ENCODE results near the gene ZNF618. TPM values are rescaled to one million over a fixed set of nuclear protein-coding genes. Genes with fewer than 3 reads are reported as not detected.

Gene ZNF618
- total RNA-seq, 1 donor from 2014 or later = 0.25 TPM

GRCh38 chr9:113919382-113919781 is 43.3 kb downstream of the ZNF618 start:
- Mint-ChIP-seq H3K27ac (no peak overlapping the region), H3K36me3 (ENCODE audit: low read depth) (no peaks in the 10 kb centered on the region), H3K9me3 (no peaks in the 10 kb centered on the region), H3K27me3 (ENCODE audit: low read depth) (no peaks in the 10 kb centered on the region), H3K4me1 (ENCODE audit: low read depth) (peaks cover 2% of the 10 kb centered on the region), H3K4me3 (ENCODE audit: low read depth) (no peak overlapping the region)
- intact Hi-C loops (cut with micrococcal nuclease) = no loop called here
- DNase-seq (ENCODE audit: low spot score) = no peak

GRCh38 chr9:113919871-113920270 is 43.8 kb downstream of the ZNF618 start:
- Mint-ChIP-seq H3K27me3 (ENCODE audit: low read depth) (peaks cover 3% of the 10 kb centered on the region), H3K9me3 (no peaks in the 10 kb centered on the region), H3K4me3 (ENCODE audit: low read depth) (no peak overlapping the region), H3K36me3 (ENCODE audit: low read depth) (no peaks in the 10 kb centered on the region), H3K27ac (no peak overlapping the region), H3K4me1 (ENCODE audit: low read depth) (peaks cover 2% of the 10 kb centered on the region)
- intact Hi-C loops (cut with micrococcal nuclease) = no loop called here
- no peak for DNase-seq (ENCODE audit: low spot score)

- Mint-ChIP-seq H3K9me3 (no peaks in the 10 kb centered on the region), H3K4me3 (ENCODE audit: low read depth) (no peak overlapping the region), H3K27me3 (ENCODE audit: low read depth) (peaks cover 3% of the 10 kb centered on the region), H3K4me1 (ENCODE audit: low read depth) (peaks cover 2% of the 10 kb centered on the region), H3K27ac (no peak overlapping the region), H3K36me3 (ENCODE audit: low read depth) (no peaks in the 10 kb centered on the region)
- intact Hi-C loops (cut with micrococcal nuclease) = no loop called here
- no peak for DNase-seq (ENCODE audit: low spot score)
Observed at GRCh38 chr9:113920872-113921271, 44.8 kb downstream of the ZNF618 start.

- peaks cover 2% of the 10 kb centered on the region for H3K4me1 Mint-ChIP-seq (ENCODE audit: low read depth)
- no peaks in the 10 kb centered on the region for H3K36me3 Mint-ChIP-seq (ENCODE audit: low read depth)
- DNase-seq (ENCODE audit: low spot score) = no peak
- H3K27ac Mint-ChIP-seq = no peak overlapping the region
- H3K9me3 Mint-ChIP-seq = no peaks in the 10 kb centered on the region
- H3K4me3 Mint-ChIP-seq (ENCODE audit: low read depth) = no peak overlapping the region
- H3K27me3 Mint-ChIP-seq (ENCODE audit: low read depth) = peaks cover 3% of the 10 kb centered on the region
- intact Hi-C loops (cut with micrococcal nuclease) = no loop called here
Observed at GRCh38 chr9:113921396-113921925, 45.4 kb downstream of the ZNF618 start.

DNA sequence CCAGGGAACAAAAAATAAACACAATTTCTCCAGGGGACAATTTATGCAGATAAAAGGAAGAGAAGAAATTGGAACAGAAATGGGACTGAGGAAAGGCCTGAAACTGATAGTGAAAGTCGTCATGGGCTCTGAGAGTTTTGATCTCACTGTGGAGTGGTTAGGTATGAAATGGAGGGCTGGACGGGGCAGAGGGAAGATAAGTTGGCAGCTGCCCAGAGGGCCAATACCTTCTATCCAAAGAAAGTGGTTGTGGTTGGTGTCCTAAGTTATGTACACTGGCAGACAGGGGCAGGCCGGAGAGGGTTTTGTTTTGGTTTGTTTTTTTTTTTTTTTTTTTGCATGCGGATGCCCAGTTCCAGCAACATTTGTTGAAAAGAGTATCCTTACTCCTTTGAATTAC is 46.1 kb downstream of the ZNF618 start:
- Mint-ChIP-seq H3K27me3 (ENCODE audit: low read depth) (peaks cover 3% of the 10 kb centered on the region), H3K4me1 (ENCODE audit: low read depth) (peaks cover 2% of the 10 kb centered on the region), H3K36me3 (ENCODE audit: low read depth) (no peaks in the 10 kb centered on the region), H3K27ac (no peak overlapping the region), H3K4me3 (ENCODE audit: low read depth) (no peak overlapping the region), H3K9me3 (no peaks in the 10 kb centered on the region)
- no peak for DNase-seq (ENCODE audit: low spot score)
- intact Hi-C loops (cut with micrococcal nuclease) = no loop called here

DNA sequence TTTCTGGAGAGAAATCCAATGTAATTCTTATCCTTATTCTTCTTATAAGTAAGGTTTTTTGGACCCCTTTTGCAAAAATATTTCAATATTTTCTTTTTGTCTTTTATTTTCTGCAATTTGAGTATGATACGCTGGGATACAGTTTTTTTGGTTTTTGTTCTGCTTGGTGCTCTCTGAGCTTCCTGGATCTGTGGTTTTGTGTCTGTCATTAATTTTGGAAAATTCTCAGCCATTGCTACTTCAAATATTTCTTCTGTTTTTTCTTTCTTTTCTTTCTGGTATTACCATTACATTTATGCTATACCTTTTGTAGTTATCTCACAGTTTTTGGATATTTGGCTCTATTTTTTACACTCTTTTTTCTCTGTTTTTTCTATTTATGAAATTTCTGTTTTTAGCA is 50.1 kb downstream of the ZNF618 start:
- Mint-ChIP-seq H3K4me3 (ENCODE audit: low read depth) (no peak overlapping the region), H3K27me3 (ENCODE audit: low read depth) (peaks cover 3% of the 10 kb centered on the region), H3K36me3 (ENCODE audit: low read depth) (no peaks in the 10 kb centered on the region), H3K9me3 (no peaks in the 10 kb centered on the region), H3K4me1 (ENCODE audit: low read depth) (peaks cover 2% of the 10 kb centered on the region), H3K27ac (no peak overlapping the region)
- intact Hi-C loops (cut with micrococcal nuclease) = no loop called here
- DNase-seq (ENCODE audit: low spot score) = no peak

DNA sequence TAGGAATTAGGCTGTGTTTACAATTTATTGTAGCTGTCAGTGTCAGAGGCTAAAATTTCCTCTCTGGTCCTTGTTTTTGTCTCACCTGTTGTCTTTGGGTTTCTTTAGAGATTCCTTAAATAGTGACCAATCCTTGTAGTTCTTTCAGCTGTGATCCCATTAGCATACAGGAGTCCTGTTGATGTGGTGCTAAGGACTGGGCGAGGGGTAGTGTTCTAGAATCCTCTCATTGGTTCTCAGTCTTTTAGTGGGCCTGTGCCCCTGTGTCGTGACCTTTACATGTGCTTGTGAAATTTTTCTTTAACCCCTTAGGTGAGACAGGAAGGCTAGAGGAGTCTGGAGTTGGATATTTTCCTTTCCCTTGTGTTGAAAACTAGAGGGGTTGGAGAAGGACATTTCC is 51.2 kb downstream of the ZNF618 start:
- Mint-ChIP-seq H3K9me3 (no peaks in the 10 kb centered on the region), H3K27ac (no peak overlapping the region), H3K36me3 (ENCODE audit: low read depth) (no peaks in the 10 kb centered on the region)

GRCh38 chr9:113928269-113928668 is 52.2 kb downstream of the ZNF618 start:
- Mint-ChIP-seq H3K27me3 (ENCODE audit: low read depth) (peaks cover 3% of the 10 kb centered on the region), H3K9me3 (no peaks in the 10 kb centered on the region), H3K4me3 (ENCODE audit: low read depth) (no peak overlapping the region), H3K4me1 (ENCODE audit: low read depth) (no peaks in the 10 kb centered on the region), H3K27ac (no peak overlapping the region), H3K36me3 (ENCODE audit: low read depth) (no peaks in the 10 kb centered on the region)
- intact Hi-C loops (cut with micrococcal nuclease) = no loop called here
- no peak for DNase-seq (ENCODE audit: low spot score)

More for the DNA sequence above, 51.2 kb downstream of the ZNF618 start:
- Mint-ChIP-seq H3K4me1 (ENCODE audit: low read depth) (no peaks in the 10 kb centered on the region), H3K4me3 (ENCODE audit: low read depth) (no peak overlapping the region), H3K27me3 (ENCODE audit: low read depth) (peaks cover 3% of the 10 kb centered on the region)
- no peak for DNase-seq (ENCODE audit: low spot score)
- intact Hi-C loops (cut with micrococcal nuclease) = no loop called here

- intact Hi-C loops (cut with micrococcal nuclease) = no loop called here
- H3K9me3 Mint-ChIP-seq = no peaks in the 10 kb centered on the region
- no peak overlapping the region for H3K4me3 Mint-ChIP-seq (ENCODE audit: low read depth)
- H3K36me3 Mint-ChIP-seq (ENCODE audit: low read depth) = no peaks in the 10 kb centered on the region
- H3K27me3 Mint-ChIP-seq (ENCODE audit: low read depth) = peaks cover under 1% of the 10 kb centered on the region
- DNase-seq (ENCODE audit: low spot score) = no peak
- no peaks in the 10 kb centered on the region for H3K4me1 Mint-ChIP-seq (ENCODE audit: low read depth)
- H3K27ac Mint-ChIP-seq = no peak overlapping the region
Observed at GRCh38 chr9:113929634-113930389, 53.7 kb downstream of the ZNF618 start.

DNA sequence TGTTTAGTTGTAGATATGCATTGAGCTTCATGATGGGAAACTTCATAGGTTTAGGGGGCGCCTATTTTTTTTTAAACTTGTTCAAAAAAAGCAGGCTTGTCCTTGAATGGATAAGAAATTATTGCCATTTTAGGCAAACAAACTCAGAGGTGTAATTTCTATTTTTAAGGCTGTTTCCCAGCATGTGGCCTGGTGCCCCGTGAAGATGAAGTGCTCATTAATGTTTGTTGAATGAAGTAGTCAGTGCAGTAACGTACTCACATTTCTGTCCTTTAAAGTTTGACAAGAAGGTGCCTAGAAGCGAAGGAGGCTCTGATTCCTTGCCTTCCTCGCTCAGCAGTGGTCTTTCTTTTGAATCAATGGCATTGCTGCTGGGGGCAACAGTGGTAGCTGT is 54.3 kb downstream of the ZNF618 start:
- Mint-ChIP-seq H3K27ac (no peak overlapping the region), H3K4me1 (ENCODE audit: low read depth) (no peaks in the 10 kb centered on the region), H3K4me3 (ENCODE audit: low read depth) (no peak overlapping the region), H3K9me3 (no peaks in the 10 kb centered on the region), H3K36me3 (ENCODE audit: low read depth) (no peaks in the 10 kb centered on the region), H3K27me3 (ENCODE audit: low read depth) (no peaks in the 10 kb centered on the region)
- intact Hi-C loops (cut with micrococcal nuclease) = no loop called here
- no peak for DNase-seq (ENCODE audit: low spot score)

DNA sequence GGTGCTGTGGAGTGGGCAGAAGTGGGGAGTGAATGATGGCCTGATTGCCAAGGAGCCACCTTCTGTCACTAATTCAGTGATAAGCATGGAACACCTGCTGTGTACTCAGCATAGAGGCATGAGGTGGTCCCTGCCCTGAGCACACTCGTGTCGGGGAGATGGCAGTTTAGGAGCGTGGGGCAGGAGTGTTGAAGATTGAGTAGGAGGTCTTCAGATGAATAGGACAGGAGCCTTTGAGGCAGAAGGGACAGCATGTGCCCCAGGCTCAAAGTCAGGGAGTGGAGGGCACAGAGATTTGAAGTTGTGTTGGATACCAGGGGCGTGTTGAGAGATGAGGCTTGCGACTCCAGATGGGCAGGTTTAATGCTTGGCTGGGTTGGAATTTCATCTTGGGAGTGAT is 55.0 kb downstream of the ZNF618 start:
- DNase-seq (ENCODE audit: low spot score) = peak; percentile 4
- Mint-ChIP-seq H3K9me3 (no peaks in the 10 kb centered on the region), H3K36me3 (ENCODE audit: low read depth) (no peaks in the 10 kb centered on the region), H3K4me1 (ENCODE audit: low read depth) (no peaks in the 10 kb centered on the region), H3K4me3 (ENCODE audit: low read depth) (no peak overlapping the region), H3K27ac (no peak overlapping the region), H3K27me3 (ENCODE audit: low read depth) (no peaks in the 10 kb centered on the region)
- intact Hi-C loops (cut with micrococcal nuclease) = no loop called here

GRCh38 chr9:113931777-113932176 is 55.7 kb downstream of the ZNF618 start:
- H3K27me3 Mint-ChIP-seq (ENCODE audit: low read depth) = no peaks in the 10 kb centered on the region
- no peaks in the 10 kb centered on the region for H3K36me3 Mint-ChIP-seq (ENCODE audit: low read depth)
- DNase-seq (ENCODE audit: low spot score) = no peak
- H3K4me3 Mint-ChIP-seq (ENCODE audit: low read depth) = no peak overlapping the region
- no peaks in the 10 kb centered on the region for H3K4me1 Mint-ChIP-seq (ENCODE audit: low read depth)
- no peaks in the 10 kb centered on the region for H3K9me3 Mint-ChIP-seq
- intact Hi-C loops (cut with micrococcal nuclease) = no loop called here
- H3K27ac Mint-ChIP-seq = no peak overlapping the region

GRCh38 chr9:113932906-113933584 is 56.9 kb downstream of the ZNF618 start:
- Mint-ChIP-seq H3K36me3 (ENCODE audit: low read depth) (no peaks in the 10 kb centered on the region), H3K27me3 (ENCODE audit: low read depth) (peaks cover 2% of the 10 kb centered on the region), H3K4me3 (ENCODE audit: low read depth) (no peak overlapping the region), H3K4me1 (ENCODE audit: low read depth) (no peaks in the 10 kb centered on the region), H3K9me3 (no peaks in the 10 kb centered on the region), H3K27ac (no peak overlapping the region)
- intact Hi-C loops (cut with micrococcal nuclease) = no loop called here
- DNase-seq (ENCODE audit: low spot score) = no peak

Measured in activated T-helper 2 cell treated with anti-CD3 and anti-CD28 coated beads, Interferon-gamma antibody, Interleukin-2, Interleukin-4, amounts not matched to agents 10 μg/mL and 5 μg/mL and 100 μg/mL, durations not matched to agents 14 hours and 24 hours and 36 hours (primary cell).